GM12875 (cell line): ENCODE data around the gene TPRX1.
"Not testable (repeated sequence)": the region's sequence is repeated elsewhere in the genome, so short reads cannot be mapped to it uniquely, and the experiment has no call there.

ENCODE experiments used
- H3K4me3 ChIP-seq: one replicate; pipeline ENCODE4 v1.5.1; 2011; ENCODE audit warnings: low read depth, low read length, control low read depth
- CTCF ChIP-seq: IDR thresholded peaks from 2 replicates; pipeline ENCODE4 v1.5.1; 2011; ENCODE audit warnings: low read depth, mild to moderate bottlenecking, control low read depth, inconsistent platforms, low read length, moderate library complexity, borderline replicate concordance; ENCODE audit not compliant: insufficient read depth

Gene TPRX1

GRCh38 chr19:47813995-47814328 lies 9.6 kb upstream of the TPRX1 start:
- H3K4me3 ChIP-seq, result no peak overlapping the region
- TF ChIP-seq CTCF, result no peak

- H3K4me3 ChIP-seq, result no peak overlapping the region
- peak; percentile 69 for TF ChIP-seq CTCF
Measured at GRCh38 chr19:47813304-47813994, 9.1 kb upstream of the TPRX1 start.

- TF ChIP-seq CTCF, result no peak
- H3K4me3 ChIP-seq, result no peak overlapping the region
Measured at GRCh38 chr19:47806435-47806834, 2.1 kb upstream of the TPRX1 start.

- H3K4me3 ChIP-seq, result no peak overlapping the region
- no peak for TF ChIP-seq CTCF
Measured at GRCh38 chr19:47805313-47805712, 962 bp upstream of the TPRX1 start.

GRCh38 chr19:47803671-47804070 lies 680 bp downstream of the TPRX1 start:
- not testable (repeated sequence) for H3K4me3 ChIP-seq

GRCh38 chr19:47803148-47803547 lies 1.2 kb downstream of the TPRX1 start:
- H3K4me3 ChIP-seq, result not testable (repeated sequence)

GRCh38 chr19:47802521-47803043 lies 1.8 kb downstream of the TPRX1 start:
- H3K4me3 ChIP-seq, result no peak overlapping the region
- TF ChIP-seq CTCF, result no peak

- no peak for TF ChIP-seq CTCF
- H3K4me3 ChIP-seq, result no peak overlapping the region
Measured at GRCh38 chr19:47801270-47801669, 3.1 kb downstream of the TPRX1 start.
